HG03460 (cell line): ENCODE data around the gene SLC34A1.
A peak's percentile ranks its signal among the peaks of the same experiment; 100 is the strongest.
"Not testable (repeated sequence)": the region's sequence is repeated elsewhere in the genome, so short reads cannot be mapped to it uniquely, and the experiment has no call there.

Experiments used
- ATAC-seq: cut with Tn5 transposase; IDR thresholded peaks from one replicate; pipeline ENCODE4 v1.9.1; 2021; ENCODE audit not compliant: unreplicated experiment

The SLC34A1 gene

GRCh38 chr5:177384134-177384533 is at the start of gene SLC34A1:
SLC34A1 (plus strand) TSS chr5:177384434; CDS start chr5:177385742, 1,308 bp downstream.
- ATAC-seq, result no peak

- no peak for ATAC-seq
These were observed 49.2 kb upstream of the SLC34A1 start for GRCh38 chr5:177334781-177335700.

GRCh38 chr5:177335701-177336065 is 48.6 kb upstream of the SLC34A1 start:
- no peak for ATAC-seq

GRCh38 chr5:177336112-177336511 is 48.1 kb upstream of the SLC34A1 start:
- ATAC-seq, result no peak

GRCh38 chr5:177336603-177337494 is 47.4 kb upstream of the SLC34A1 start:
- no peak for ATAC-seq

- no peak for ATAC-seq
These were observed 45.8 kb upstream of the SLC34A1 start for GRCh38 chr5:177338251-177339106.

- no peak for ATAC-seq
These were observed 45.1 kb upstream of the SLC34A1 start for GRCh38 chr5:177339107-177339638.

- not testable (repeated sequence) for ATAC-seq
These were observed 41.2 kb upstream of the SLC34A1 start for GRCh38 chr5:177343000-177343399.

GRCh38 chr5:177343777-177344176 is 40.5 kb upstream of the SLC34A1 start:
- no peak for ATAC-seq

GRCh38 chr5:177344891-177345290 is 39.3 kb upstream of the SLC34A1 start:
- no peak for ATAC-seq

- ATAC-seq, result no peak
These were observed 37.4 kb upstream of the SLC34A1 start for GRCh38 chr5:177346820-177347219.

GRCh38 chr5:177347699-177348098 is 36.5 kb upstream of the SLC34A1 start:
- no peak for ATAC-seq

- no peak for ATAC-seq
These were observed 34.9 kb upstream of the SLC34A1 start for GRCh38 chr5:177349362-177349647.

- ATAC-seq, result no peak
These were observed 34.5 kb upstream of the SLC34A1 start for GRCh38 chr5:177349762-177350161.

- no peak for ATAC-seq
These were observed 33.4 kb upstream of the SLC34A1 start for GRCh38 chr5:177350776-177351391.

- ATAC-seq, result peak; percentile 94
These were observed 32.6 kb upstream of the SLC34A1 start, which contains the start of gene LMAN2 for GRCh38 chr5:177351392-177352329. LMAN2 (minus strand) TSS chr5:177351668; CDS start chr5:177351647, 21 bp downstream.

- no peak for ATAC-seq
These were observed 31.1 kb upstream of the SLC34A1 start for GRCh38 chr5:177353093-177353492.

GRCh38 chr5:177354256-177354655 is 30.0 kb upstream of the SLC34A1 start:
- ATAC-seq, result no peak

- ATAC-seq, result no peak
These were observed 29.5 kb upstream of the SLC34A1 start for GRCh38 chr5:177354711-177355110.
